HG02610 (cell line): ENCODE data around the gene PTAR1.

Experiments used
- ATAC-seq: cut with Tn5 transposase; IDR thresholded peaks from one replicate; pipeline ENCODE4 v1.9.1; 2021; ENCODE audit warnings: mild to moderate bottlenecking, moderate library complexity; ENCODE audit not compliant: unreplicated experiment

Gene PTAR1

GRCh38 chr9:69674716-69675438 is 84.9 kb downstream of the PTAR1 start:
- no peak for ATAC-seq

DNA sequence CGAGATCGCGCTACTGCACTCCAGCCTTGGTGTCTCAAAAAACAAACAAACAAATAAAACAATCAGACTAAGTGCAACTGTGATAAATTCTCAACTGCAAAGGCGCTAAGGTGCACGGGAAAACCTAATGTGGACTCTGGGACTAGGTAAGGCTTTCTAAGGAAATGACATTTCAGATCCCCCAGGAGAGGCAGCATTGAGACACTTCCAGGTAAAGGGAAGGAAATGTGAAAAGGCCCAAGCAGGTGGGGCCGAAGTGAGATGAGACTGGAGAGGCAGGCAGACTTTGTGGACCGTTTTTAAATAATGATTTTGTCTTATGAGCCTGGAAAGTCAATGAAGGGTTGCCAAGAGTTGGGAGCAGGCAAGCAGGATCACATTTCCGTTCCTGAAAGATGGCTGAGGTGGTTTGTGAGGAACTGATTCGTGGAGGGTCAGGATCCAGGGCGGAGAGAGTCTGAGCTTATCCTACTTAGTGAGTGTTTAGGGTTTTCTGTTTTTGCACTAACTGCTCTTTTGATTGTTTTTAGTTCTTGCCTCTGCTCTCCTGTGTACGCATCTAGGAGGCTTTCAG is 85.6 kb downstream of the PTAR1 start:
- ATAC-seq = no peak

GRCh38 chr9:69673311-69673640 is 86.5 kb downstream of the PTAR1 start:
- ATAC-seq = no peak

DNA sequence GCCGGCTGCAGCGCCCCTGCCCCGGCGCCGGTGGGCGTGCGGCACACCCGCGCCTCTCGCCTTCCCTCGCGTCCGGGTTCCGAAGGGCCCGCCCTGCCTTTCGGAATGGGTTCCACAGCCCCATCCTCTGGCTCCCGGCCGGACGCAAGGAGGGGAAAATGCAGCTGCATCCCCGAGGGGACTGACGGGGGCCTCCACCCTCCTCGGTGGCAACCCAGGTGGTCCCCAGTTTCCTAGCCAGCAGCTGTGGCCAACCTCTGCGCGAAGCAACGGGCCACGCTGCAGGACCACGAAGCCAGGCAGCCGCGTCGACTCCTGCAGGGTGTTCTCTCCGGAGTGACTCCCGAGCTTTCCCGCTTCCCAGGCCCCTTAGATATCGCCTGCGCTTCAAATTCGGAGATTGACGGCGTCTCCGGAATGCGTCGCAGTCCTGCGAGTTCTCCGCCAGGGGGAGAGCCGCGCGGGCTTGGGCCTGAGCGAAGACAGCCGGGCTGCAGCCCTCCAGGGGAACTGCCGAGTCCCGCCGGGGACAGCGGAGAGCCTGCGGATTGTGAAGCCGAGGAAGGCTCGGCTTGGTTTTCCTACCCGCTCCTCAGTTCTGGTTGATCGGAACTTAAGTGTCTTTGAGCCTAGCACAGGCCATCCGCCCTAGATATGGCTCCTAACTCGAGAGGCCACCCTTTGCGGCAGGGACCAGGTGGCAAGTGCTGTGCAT is 87.1 kb downstream of the PTAR1 start:
- ATAC-seq = peak; percentile 94

- peak; percentile 32 for ATAC-seq
Measured at GRCh38 chr9:69671879-69672595, 87.8 kb downstream of the PTAR1 start, which contains the start of gene APBA1. Gene APBA1, minus strand, starts transcription at chr9:69672371.

DNA sequence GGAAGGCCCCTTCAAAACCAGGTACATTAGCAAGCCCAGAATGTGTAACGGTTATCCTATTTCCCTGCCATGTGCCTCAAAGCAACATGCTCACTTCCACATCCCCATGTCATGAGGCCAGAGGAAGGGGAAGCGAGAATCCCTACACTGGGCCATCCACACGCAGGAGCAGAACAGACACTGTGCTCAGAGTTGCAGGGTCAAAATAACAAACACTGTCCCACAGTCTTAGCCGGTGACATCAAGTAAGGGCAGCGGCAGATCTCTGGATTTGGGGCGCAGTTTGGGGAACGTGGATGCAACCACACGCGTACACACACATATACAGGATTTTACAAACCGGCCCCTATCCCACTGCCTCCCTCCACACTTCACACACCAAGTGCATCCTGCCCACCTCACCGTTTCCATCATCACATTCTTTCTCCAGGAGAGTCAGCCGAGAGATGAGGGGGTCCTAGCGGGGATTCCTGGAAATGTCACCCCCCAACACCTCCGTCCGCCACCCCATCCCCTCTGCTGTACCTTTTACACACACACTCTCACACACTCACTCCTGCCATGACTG is 88.4 kb downstream of the PTAR1 start:
- ATAC-seq = no peak

DNA sequence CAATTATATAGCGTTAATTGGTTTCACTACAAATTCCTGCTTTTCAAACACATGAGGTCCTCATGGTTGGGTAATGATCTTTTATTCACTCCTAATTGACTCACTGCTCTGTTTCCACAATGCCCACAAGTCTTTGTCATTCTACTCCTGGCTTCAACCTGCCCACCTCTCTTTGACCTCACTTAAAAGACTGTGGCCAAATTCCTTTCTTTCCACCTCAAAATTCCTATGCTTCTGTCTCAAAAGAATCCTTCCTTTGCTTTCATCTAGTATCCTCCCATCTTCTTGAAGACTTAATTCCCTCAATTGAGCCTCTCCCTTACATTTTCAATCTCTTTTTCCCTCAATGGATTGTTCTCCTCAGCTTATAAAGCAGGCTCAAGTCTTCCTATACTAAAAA is 92.5 kb downstream of the PTAR1 start:
- ATAC-seq = no peak

- ATAC-seq = no peak
Measured at GRCh38 chr9:69660304-69660703, 99.5 kb downstream of the PTAR1 start.
